Spleen (tissue), 7 donors: ENCODE measurements around the gene ROBO1.

Experiments used
- CTCF ChIP-seq, 11 experiments: fragments of 200-600 bp in 7 of 11; fragments of 450-650 bp in 4 of 11; sonication (generic) in 4 of 11; IDR thresholded peaks in 8 of 11; conservative IDR thresholded peaks in 3 of 11; 1 replicate in 7 of 11; 2 replicates in 4 of 11; pipeline versions ENCODE4 v1.4.0 to v1.8.0; 2016 to 2021; ENCODE audit warnings: antibody characterized with exemption in 11 of 11, inconsistent platforms in 4 of 11, mild to moderate bottlenecking in 1 of 11
- POLR2A ChIP-seq, 3 donors: fragments of 450-650 bp; IDR thresholded peaks; one replicate each; pipeline ENCODE4 v1.5.1; 2017; ENCODE audit warnings: antibody characterized with exemption in 3 of 3, mild to moderate bottlenecking in 1 of 3
- POLR2AphosphoS5 ChIP-seq, 3 donors: sonication (generic); formaldehyde crosslinking; IDR thresholded peaks; one replicate each; pipeline ENCODE4 v1.5.1; 2017; ENCODE audit warnings: antibody characterized with exemption in 3 of 3
- donor health status: DM: no; HTN: no; CAD: no; lungs with moderate emphysema.
- donor health status: DM: no; HTN: no; CAD: no.
- donor health status: DM: no; HTN: no; CAD: no.

- TF ChIP-seq POLR2A (IDR thresholded peaks at IDR 0.05) (no peak), CTCF (IDR thresholded peaks at IDR 0.05 in 8 of 11, conservative IDR thresholded peaks at IDR 0.05 in 3 of 11) (no peak), POLR2AphosphoS5 (IDR thresholded peaks at IDR 0.05) (no peak)
Observed at GRCh38 chr3:78644847-78645246, 1123.0 kb downstream of the ROBO1 start.
